NCI-H524 (cell line): ENCODE data around the gene PCYOX1L.

ENCODE experiments used
- DNase-seq, 2 experiments: peaks; one replicate each; lab custom pipeline; 2025; lab: John Stamatoyannopoulos, UW

Gene PCYOX1L

GRCh38 chr5:149357370-149358293 lies at the start of gene PCYOX1L:
PCYOX1L (plus strand) TSS chr5:149358046; CDS start chr5:149358069, 23 bp downstream.
- peak; percentile 94 to 96 for DNase-seq

GRCh38 chr5:149309354-149309753 lies 48.5 kb upstream of the PCYOX1L start:
- DNase-seq: no peak

GRCh38 chr5:149310488-149310887 lies 47.4 kb upstream of the PCYOX1L start:
- DNase-seq: no peak

- peak; percentile 86 to 93 for DNase-seq
These were observed 46.7 kb upstream of the PCYOX1L start for GRCh38 chr5:149310947-149311658.

- no peak for DNase-seq
These were observed 44.5 kb upstream of the PCYOX1L start for GRCh38 chr5:149313151-149313841.

GRCh38 chr5:149314571-149315111 lies 43.2 kb upstream of the PCYOX1L start:
- DNase-seq: peak; percentile 92 to 97

- no peak for DNase-seq
These were observed 42.1 kb upstream of the PCYOX1L start for GRCh38 chr5:149315753-149316152.

GRCh38 chr5:149317281-149318048 lies 40.4 kb upstream of the PCYOX1L start:
- peak; percentile 18 to 54 for DNase-seq

- DNase-seq: no peak
These were observed 38.7 kb upstream of the PCYOX1L start for GRCh38 chr5:149319174-149319573.

GRCh38 chr5:149320791-149321330 lies 37.0 kb upstream of the PCYOX1L start:
- peak; percentile 61 to 80 for DNase-seq

- no peak for DNase-seq
These were observed 35.3 kb upstream of the PCYOX1L start for GRCh38 chr5:149322518-149322917.

- no peak for DNase-seq
These were observed 34.6 kb upstream of the PCYOX1L start for GRCh38 chr5:149323210-149323609.

- no peak for DNase-seq
These were observed 34.1 kb upstream of the PCYOX1L start for GRCh38 chr5:149323621-149324205.

GRCh38 chr5:149324641-149325040 lies 33.2 kb upstream of the PCYOX1L start:
- DNase-seq: no peak

- no peak for DNase-seq
These were observed 32.6 kb upstream of the PCYOX1L start for GRCh38 chr5:149325166-149325735.

GRCh38 chr5:149325894-149326293 lies 32.0 kb upstream of the PCYOX1L start:
- no peak for DNase-seq

- peak in 1 of 2 experiments; percentile 6 for DNase-seq
These were observed 31.2 kb upstream of the PCYOX1L start for GRCh38 chr5:149326611-149327010.

GRCh38 chr5:149328177-149328576 lies 29.7 kb upstream of the PCYOX1L start:
- DNase-seq: no peak

- DNase-seq: no peak
These were observed 24.0 kb upstream of the PCYOX1L start for GRCh38 chr5:149333711-149334443.

- DNase-seq: peak; percentile 80 to 93
These were observed 20.1 kb upstream of the PCYOX1L start for GRCh38 chr5:149337736-149338135.
